NB4 (cell line): Measurements from ENCODE around the gene BSG.

ENCODE experiments used
- DNase-seq: peaks from one replicate; pipeline ENCODE4 v3.0.0; 2010; ENCODE audit warnings: low read depth
- H3K4me3 ChIP-seq: one replicate; pipeline ENCODE4 v1.5.1; 2011; ENCODE audit warnings: mild to moderate bottlenecking, low read depth, low read length, moderate library complexity
- MAX ChIP-seq: IDR thresholded peaks from 2 replicates; pipeline ENCODE4 v1.6.1; 2011; ENCODE audit warnings: low read depth, low read length
- MYC ChIP-seq: IDR thresholded peaks from 2 replicates; pipeline ENCODE4 v1.6.1; 2011; ENCODE audit warnings: low read depth, low read length
- POLR2A ChIP-seq: IDR thresholded peaks from 2 replicates; pipeline ENCODE4 v1.6.1; 2011; ENCODE audit warnings: mild to moderate bottlenecking; ENCODE audit not compliant: insufficient read length; ENCODE audit errors: extremely low read depth
- TF ChIP-seq, protein P1 (sequence below): IDR thresholded peaks from one replicate; pipeline ENCODE4 v1.5.1; 2012; ENCODE audit warnings: low read depth, low read length

Gene BSG

GRCh38 chr19:540867-541637, 31.3 kb upstream of the BSG start:
- no peak for DNase-seq
- no peak overlapping the region for H3K4me3 ChIP-seq
- TF ChIP-seq POLR2A (no peak), MYC (no peak), MAX (no peak)
- TF ChIP-seq, protein P1, sequence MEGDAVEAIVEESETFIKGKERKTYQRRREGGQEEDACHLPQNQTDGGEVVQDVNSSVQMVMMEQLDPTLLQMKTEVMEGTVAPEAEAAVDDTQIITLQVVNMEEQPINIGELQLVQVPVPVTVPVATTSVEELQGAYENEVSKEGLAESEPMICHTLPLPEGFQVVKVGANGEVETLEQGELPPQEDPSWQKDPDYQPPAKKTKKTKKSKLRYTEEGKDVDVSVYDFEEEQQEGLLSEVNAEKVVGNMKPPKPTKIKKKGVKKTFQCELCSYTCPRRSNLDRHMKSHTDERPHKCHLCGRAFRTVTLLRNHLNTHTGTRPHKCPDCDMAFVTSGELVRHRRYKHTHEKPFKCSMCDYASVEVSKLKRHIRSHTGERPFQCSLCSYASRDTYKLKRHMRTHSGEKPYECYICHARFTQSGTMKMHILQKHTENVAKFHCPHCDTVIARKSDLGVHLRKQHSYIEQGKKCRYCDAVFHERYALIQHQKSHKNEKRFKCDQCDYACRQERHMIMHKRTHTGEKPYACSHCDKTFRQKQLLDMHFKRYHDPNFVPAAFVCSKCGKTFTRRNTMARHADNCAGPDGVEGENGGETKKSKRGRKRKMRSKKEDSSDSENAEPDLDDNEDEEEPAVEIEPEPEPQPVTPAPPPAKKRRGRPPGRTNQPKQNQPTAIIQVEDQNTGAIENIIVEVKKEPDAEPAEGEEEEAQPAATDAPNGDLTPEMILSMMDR: no peak

DNA sequence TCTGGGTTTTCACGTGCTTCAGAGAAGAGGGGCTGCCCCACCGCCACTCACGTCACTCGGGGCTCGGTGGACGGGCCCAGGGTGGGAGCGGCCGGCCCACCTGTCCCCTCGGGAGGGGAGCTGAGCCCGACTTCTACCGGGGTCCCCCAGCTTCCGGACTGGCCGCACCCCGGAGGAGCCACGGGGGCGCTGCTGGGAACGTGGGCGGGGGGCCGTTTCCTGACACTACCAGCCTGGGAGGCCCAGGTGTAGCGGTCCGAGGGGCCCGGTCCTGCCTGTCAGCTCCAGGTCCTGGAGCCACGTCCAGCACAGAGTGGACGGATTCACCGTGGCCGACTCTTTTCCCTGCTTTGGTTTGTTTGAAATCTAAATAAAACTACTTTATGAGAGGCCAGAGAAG, 30.7 kb upstream of the BSG start:
- no peak overlapping the region for H3K4me3 ChIP-seq
- DNase-seq: no peak
- TF ChIP-seq MYC (no peak), POLR2A (no peak), MAX (no peak)
- TF ChIP-seq, protein P1: no peak

- no peak for DNase-seq
- TF ChIP-seq MAX (no peak), MYC (no peak), POLR2A (no peak)
- TF ChIP-seq, protein P1: no peak
- H3K4me3 ChIP-seq: no peak overlapping the region
Observed at GRCh38 chr19:542173-542866, 30.1 kb upstream of the BSG start.

DNA sequence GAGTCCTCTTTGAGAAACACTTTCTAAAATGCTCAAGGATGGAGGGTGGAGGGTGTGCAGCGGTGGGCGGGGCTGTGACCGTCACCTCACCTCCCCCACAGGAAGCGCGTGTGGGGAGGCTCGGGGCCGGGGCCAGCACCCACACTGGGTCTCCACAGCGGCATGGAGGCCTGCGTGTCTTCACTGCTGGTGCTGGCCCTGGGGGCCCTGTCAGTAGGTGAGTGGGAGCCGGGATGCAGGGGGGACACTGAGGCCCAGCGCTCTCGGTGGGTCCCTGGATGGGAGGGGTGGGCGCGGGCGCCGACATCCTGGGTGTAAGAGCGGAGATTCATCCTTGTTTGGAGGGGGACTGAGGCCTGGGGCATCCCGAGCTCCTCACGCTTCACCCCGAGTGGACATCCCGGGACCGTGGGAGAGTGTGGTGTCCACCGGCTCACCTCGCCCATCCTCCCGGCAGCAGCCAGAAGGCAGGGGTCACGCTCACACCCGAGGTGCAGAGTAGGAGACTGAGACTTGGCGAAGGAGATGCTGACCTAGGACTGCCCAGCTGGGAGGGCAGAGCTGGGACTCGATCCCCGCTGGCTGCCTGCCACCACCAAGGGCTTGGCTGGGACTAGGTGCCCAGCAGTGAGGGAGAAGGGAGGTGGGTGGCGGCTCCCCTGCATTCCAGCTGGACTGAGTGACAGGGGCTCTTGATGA, 28.3 kb upstream of the BSG start, which contains the start of gene GZMM:
Gene GZMM, plus strand, starts transcription at position 144 of the 699 bp plus-strand sequence. Its CDS starts 19 bp downstream, at position 163.
- H3K4me3 ChIP-seq: no peak within 1 kb of the TSS
- TF ChIP-seq, protein P1: no peak
- TF ChIP-seq POLR2A (no peak), MAX (no peak), MYC (no peak)

GRCh38 chr19:547117-547516, 25.3 kb upstream of the BSG start:
- TF ChIP-seq MYC (no peak), POLR2A (no peak), MAX (no peak)
- TF ChIP-seq, protein P1: no peak
- H3K4me3 ChIP-seq: no peak overlapping the region
- DNase-seq: no peak

More for the DNA sequence above, 28.3 kb upstream of the BSG start, which contains the start of gene GZMM:
- no peak for DNase-seq
